Transverse colon (tissue), 4 donors: ENCODE data around the gene SAPCD2. TPM values are rescaled to one million over a fixed set of nuclear protein-coding genes. Genes with fewer than 3 reads are reported as not detected.

Experiments used
- DNase-seq: peaks from one replicate; pipeline ENCODE4 v3.0.0-alpha.2; 2019
- H3K27ac ChIP-seq, 4 donors: fragments of 200-600 bp; sonication (generic); 2 replicates each; pipeline ENCODE4 v1.5.1; 2016 to 2018; ENCODE audit warnings: inconsistent platforms in 4 of 4
- H3K27me3 ChIP-seq: fragments of 200-600 bp; sonication (generic); 2 replicates; pipeline ENCODE4 v1.5.1; 2017; ENCODE audit warnings: inconsistent platforms
- H3K36me3 ChIP-seq, 4 donors: fragments of 200-600 bp; sonication (generic); 2 replicates each; pipeline ENCODE4 v1.5.1; 2017 to 2019; ENCODE audit warnings: inconsistent platforms in 4 of 4
- H3K4me1 ChIP-seq, 4 donors: fragments of 200-600 bp; sonication (generic); 2 replicates each; pipeline ENCODE4 v1.5.1; 2017 to 2020; ENCODE audit warnings: inconsistent platforms in 4 of 4
- H3K4me3 ChIP-seq, 4 donors: fragments of 200-600 bp; sonication (generic); 1 replicate in 1 of 4; 2 replicates in 3 of 4; pipeline versions ENCODE4 v1.5.1 to v1.6.1; 2017 to 2019; ENCODE audit warnings: inconsistent platforms in 4 of 4
- H3K9me3 ChIP-seq, 2 donors: fragments of 200-600 bp; sonication (generic); 2 replicates each; pipeline ENCODE4 v1.5.1; 2017 to 2019; ENCODE audit warnings: inconsistent platforms in 2 of 2
- CTCF ChIP-seq, 5 experiments: fragments of 200-600 bp in 3 of 5; fragments of 450-650 bp in 2 of 5; sonication (generic) in 3 of 5; IDR thresholded peaks; 1 replicate in 2 of 5; 2 replicates in 3 of 5; pipeline ENCODE4 v1.5.1; 2016 to 2017; ENCODE audit warnings: antibody characterized with exemption in 5 of 5, inconsistent platforms in 3 of 5, mild to moderate bottlenecking in 2 of 5, moderate library complexity in 1 of 5
- EP300 ChIP-seq: sonication (generic); formaldehyde crosslinking; IDR thresholded peaks from one replicate; pipeline ENCODE4 v1.6.1; 2017; ENCODE audit warnings: antibody characterized with exemption, low read depth
- POLR2A ChIP-seq: fragments of 450-650 bp; IDR thresholded peaks from one replicate; pipeline ENCODE4 v1.6.1; 2016; ENCODE audit warnings: antibody characterized with exemption, mild to moderate bottlenecking, moderate library complexity
- POLR2AphosphoS5 ChIP-seq, 3 donors: sonication (generic); formaldehyde crosslinking; IDR thresholded peaks; one replicate each; pipeline ENCODE4 v1.6.1; 2016; ENCODE audit warnings: antibody characterized with exemption in 3 of 3
- WGBS, 2 donors: methylation state at CpG; one replicate each; pipeline ENCODE4 v1.1.5; 2018; ENCODE audit warnings: low coverage in 1 of 2; 5-methylcytosine and 5-hydroxymethylcytosine counted together
- in situ Hi-C, 4 donors: fragments of 200-750 bp; cut with MboI; loops; one replicate each; pipeline versions ENCODE4 v1.15.0 to v1.15.1; 2017; ENCODE audit warnings: low sequenced_read_pairs in 3 of 4, low pct_ligation_motif_present in 1 of 4, low pct_unique_long_range_greater_than_20kb in 1 of 4
- intact Hi-C: fragments of 100-400 bp; cut with DNase I; formaldehyde crosslinking; loops from one replicate; pipeline ENCODE4 v1.15.1; 2023; ENCODE audit warnings: low total_unique reads
- total RNA-seq, 4 donors: library from RNA; depleted of rRNA; stranded (reverse); fragments of >200 nt; gene quantifications; one replicate each; pipeline ENCODE4 v1.1.0, GENCODE V29; 2016

Gene SAPCD2
- total RNA-seq, 4 donors from 2014 or later: 0.37 to 37.2 (median 3.3) TPM

- no peaks in the 10 kb centered on the region for H3K27me3 ChIP-seq
- 94 to 100% methylated on average over 2 to 30 of the region's 36 CpGs for WGBS, 2 donors
- intact Hi-C loops: no loop called here
- in situ Hi-C loops: no loop called here
- no peak overlapping the region for H3K4me3 ChIP-seq
- peaks cover 0 to 20% (median 16%) of the 10 kb centered on the region in 4 donors for H3K4me1 ChIP-seq
- H3K36me3 ChIP-seq: no peaks in the 10 kb centered on the region
- DNase-seq: no peak
- no peak overlapping the region for H3K27ac ChIP-seq
- TF ChIP-seq POLR2A (no peak), CTCF (IDR thresholded peaks at IDR 0.05) (no peak), EP300 (no peak), POLR2AphosphoS5 (IDR thresholded peaks at IDR 0.05) (no peak)
- no peaks in the 10 kb centered on the region for H3K9me3 ChIP-seq
These were observed 51.4 kb downstream of the SAPCD2 start for GRCh38 chr9:137018761-137019559.

- Histone ChIP-seq H3K9me3 (no peaks in the 10 kb centered on the region), H3K36me3 (no peaks in the 10 kb centered on the region), H3K4me1 (peaks cover 0 to 13% (median 12%) of the 10 kb centered on the region in 4 donors), H3K27ac (no peak overlapping the region), H3K4me3 (no peak overlapping the region), H3K27me3 (no peaks in the 10 kb centered on the region)
- in situ Hi-C loops (no loop called here), intact Hi-C loops (no loop called here)
- no peak for TF ChIP-seq POLR2A
- no peak for TF ChIP-seq CTCF (IDR thresholded peaks at IDR 0.05)
- TF ChIP-seq POLR2AphosphoS5 (IDR thresholded peaks at IDR 0.05): no peak
- TF ChIP-seq EP300: no peak
- DNase-seq: no peak
- WGBS, 2 donors: 96% methylated on average over 19 of the region's 45 CpGs; no CpG with 5 or more reads in 1 of the 2 donors
These were observed 52.4 kb downstream of the SAPCD2 start for GRCh38 chr9:137017791-137018497.

- no peaks in the 10 kb centered on the region for H3K27me3 ChIP-seq
- intact Hi-C loops (no loop called here), in situ Hi-C loops (no loop called here)
- no peaks in the 10 kb centered on the region for H3K36me3 ChIP-seq
- no peaks in the 10 kb centered on the region for H3K9me3 ChIP-seq
- WGBS, 2 donors: 96% methylated on average over 27 of the region's 28 CpGs; no CpG with 5 or more reads in 1 of the 2 donors
- TF ChIP-seq POLR2AphosphoS5 (IDR thresholded peaks at IDR 0.05) (no peak), POLR2A (no peak), CTCF (IDR thresholded peaks at IDR 0.05) (no peak), EP300 (no peak)
- peaks cover 0 to 6% (median 5%) of the 10 kb centered on the region in 4 donors for H3K4me1 ChIP-seq
- H3K27ac ChIP-seq: no peak overlapping the region
- no peak overlapping the region for H3K4me3 ChIP-seq
- DNase-seq: no peak
These were observed 53.3 kb downstream of the SAPCD2 start for GRCh38 chr9:137017071-137017470.

- H3K27ac ChIP-seq: no peak overlapping the region
- TF ChIP-seq POLR2AphosphoS5 (IDR thresholded peaks at IDR 0.05) (no peak), POLR2A (no peak), CTCF (IDR thresholded peaks at IDR 0.05) (no peak), EP300 (no peak)
- H3K4me1 ChIP-seq: peaks cover 0 to 3% (median 2%) of the 10 kb centered on the region in 4 donors
- no peaks in the 10 kb centered on the region for H3K36me3 ChIP-seq
- H3K9me3 ChIP-seq: no peaks in the 10 kb centered on the region
- in situ Hi-C loops (no loop called here), intact Hi-C loops (no loop called here)
- no peak overlapping the region for H3K4me3 ChIP-seq
- DNase-seq: no peak
- H3K27me3 ChIP-seq: no peaks in the 10 kb centered on the region
- 88% methylated on average over 12 of the region's 16 CpGs; no CpG with 5 or more reads in 1 of the 2 donors for WGBS, 2 donors
These were observed 53.9 kb downstream of the SAPCD2 start for GRCh38 chr9:137016436-137016835.
